ENCODE data around the gene FUNDC1. TPM values are rescaled to one million over a fixed set of nuclear protein-coding genes. Genes with fewer than 3 reads are reported as not detected.

FUNDC1 gene
- total RNA-seq, 1 experiment from 2014 or later: 17.0 TPM

DNA sequence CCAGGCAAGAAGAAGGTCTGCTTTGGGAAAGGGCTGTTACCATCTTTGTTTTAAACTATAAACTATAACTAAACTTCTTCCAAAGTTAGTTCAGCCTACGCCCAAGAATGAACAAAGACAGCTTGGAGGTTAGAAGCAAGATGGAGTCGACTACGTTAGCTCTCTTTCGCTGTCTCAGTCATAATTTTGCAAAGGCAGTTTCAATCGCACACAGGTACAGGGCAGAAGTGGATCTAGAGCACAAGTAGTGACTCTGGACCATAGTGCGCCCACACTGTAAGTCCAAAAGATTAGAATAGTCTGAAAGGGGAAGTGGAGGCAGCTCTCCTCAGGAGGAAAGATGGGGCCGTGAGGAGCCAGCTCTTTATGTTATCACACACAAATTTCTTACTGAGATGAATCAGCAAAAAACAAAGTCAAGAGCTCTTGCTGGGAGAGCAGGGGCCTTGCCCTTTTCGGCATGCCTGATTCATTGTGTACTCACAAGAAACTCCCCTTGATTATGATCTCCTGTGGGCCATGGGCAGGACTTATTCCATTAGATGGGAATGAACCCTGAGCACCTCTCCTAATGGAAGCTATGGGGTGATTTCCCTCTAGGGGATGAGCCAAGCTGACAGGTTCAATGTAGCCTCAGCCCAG is 58.6 kb downstream of the FUNDC1 start:
- DNase-seq (ENCODE audit: low read depth, low spot score): no peak
- CTCF ChIA-PET: interaction anchor here (0.7 kb wide), 1 partner anchor 59 kb away, joined by 3 read pairs; the partner anchor contains the start of gene FUNDC1

More for the DNA sequence above, 58.6 kb downstream of the FUNDC1 start:
- Histone ChIP-seq H3K4me1 (ENCODE audit: control insufficient read depth in 1 of 2, insufficient read depth in 2 of 2, low read length in 2 of 2) (no peaks in the 10 kb centered on the region), H4K20me1 (ENCODE audit: insufficient read depth) (no peaks in the 10 kb centered on the region), H3K36me3 (ENCODE audit: control insufficient read depth in 1 of 2, insufficient read depth in 2 of 2, low read length in 2 of 2) (no peaks in the 10 kb centered on the region), H3K9ac (ENCODE audit: low read length) (no peak overlapping the region), H3K79me2 (ENCODE audit: insufficient read depth, low read length) (no peaks in the 10 kb centered on the region), H3K27me3 (ENCODE audit: insufficient read depth, low read length) (no peaks in the 10 kb centered on the region), H3K4me3 (replicated peaks in 1 of 2; ENCODE audit: low read depth in 1 of 2, low read length in 2 of 2) (no peak overlapping the region), H2AFZ (ENCODE audit: low read depth, low read length, poor library complexity, severe bottlenecking) (no peak overlapping the region), H3K9me3 (ENCODE audit: control insufficient read depth in 1 of 2, insufficient read depth in 1 of 2, low read depth in 1 of 2, low read length in 2 of 2) (no peaks in the 10 kb centered on the region), H3K27ac (ENCODE audit: low read depth, low read length) (no peak overlapping the region), H3K4me2 (ENCODE audit: low read length) (no peak overlapping the region), H3K9me2 (ENCODE audit: insufficient read depth) (no peaks in the 10 kb centered on the region)
- intact Hi-C loops (cut with micrococcal nuclease): no loop called here
- ATAC-seq: no peak
- no peak for TF ChIP-seq CEBPB (IDR thresholded peaks at IDR 0.05; ENCODE audit: low read depth)
- TF ChIP-seq TCF7L2 (IDR thresholded peaks at IDR 0.05; ENCODE audit: borderline replicate concordance, extremely low read depth, insufficient read depth, insufficient read length): no peak
- TF ChIP-seq, protein P1, sequence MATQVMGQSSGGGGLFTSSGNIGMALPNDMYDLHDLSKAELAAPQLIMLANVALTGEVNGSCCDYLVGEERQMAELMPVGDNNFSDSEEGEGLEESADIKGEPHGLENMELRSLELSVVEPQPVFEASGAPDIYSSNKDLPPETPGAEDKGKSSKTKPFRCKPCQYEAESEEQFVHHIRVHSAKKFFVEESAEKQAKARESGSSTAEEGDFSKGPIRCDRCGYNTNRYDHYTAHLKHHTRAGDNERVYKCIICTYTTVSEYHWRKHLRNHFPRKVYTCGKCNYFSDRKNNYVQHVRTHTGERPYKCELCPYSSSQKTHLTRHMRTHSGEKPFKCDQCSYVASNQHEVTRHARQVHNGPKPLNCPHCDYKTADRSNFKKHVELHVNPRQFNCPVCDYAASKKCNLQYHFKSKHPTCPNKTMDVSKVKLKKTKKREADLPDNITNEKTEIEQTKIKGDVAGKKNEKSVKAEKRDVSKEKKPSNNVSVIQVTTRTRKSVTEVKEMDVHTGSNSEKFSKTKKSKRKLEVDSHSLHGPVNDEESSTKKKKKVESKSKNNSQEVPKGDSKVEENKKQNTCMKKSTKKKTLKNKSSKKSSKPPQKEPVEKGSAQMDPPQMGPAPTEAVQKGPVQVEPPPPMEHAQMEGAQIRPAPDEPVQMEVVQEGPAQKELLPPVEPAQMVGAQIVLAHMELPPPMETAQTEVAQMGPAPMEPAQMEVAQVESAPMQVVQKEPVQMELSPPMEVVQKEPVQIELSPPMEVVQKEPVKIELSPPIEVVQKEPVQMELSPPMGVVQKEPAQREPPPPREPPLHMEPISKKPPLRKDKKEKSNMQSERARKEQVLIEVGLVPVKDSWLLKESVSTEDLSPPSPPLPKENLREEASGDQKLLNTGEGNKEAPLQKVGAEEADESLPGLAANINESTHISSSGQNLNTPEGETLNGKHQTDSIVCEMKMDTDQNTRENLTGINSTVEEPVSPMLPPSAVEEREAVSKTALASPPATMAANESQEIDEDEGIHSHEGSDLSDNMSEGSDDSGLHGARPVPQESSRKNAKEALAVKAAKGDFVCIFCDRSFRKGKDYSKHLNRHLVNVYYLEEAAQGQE (IDR thresholded peaks at IDR 0.05; ENCODE audit: low read depth): no peak
- no peak for TF ChIP-seq FOSL1 (IDR thresholded peaks at IDR 0.05; ENCODE audit: low read depth)
- TF ChIP-seq EZH2 (IDR thresholded peaks at IDR 0.05): no peak
- TF ChIP-seq, protein P2, sequence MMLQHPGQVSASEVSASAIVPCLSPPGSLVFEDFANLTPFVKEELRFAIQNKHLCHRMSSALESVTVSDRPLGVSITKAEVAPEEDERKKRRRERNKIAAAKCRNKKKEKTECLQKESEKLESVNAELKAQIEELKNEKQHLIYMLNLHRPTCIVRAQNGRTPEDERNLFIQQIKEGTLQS (IDR thresholded peaks at IDR 0.05): no peak
- no peak for TF ChIP-seq ZFX (IDR thresholded peaks at IDR 0.05)
- no peak for TF ChIP-seq JUND (IDR thresholded peaks at IDR 0.05)
- no peak for TF ChIP-seq POLR2AphosphoS5 (IDR thresholded peaks at IDR 0.05; ENCODE audit: low read depth, low read length)
- TF ChIP-seq ELF1 (IDR thresholded peaks at IDR 0.05; ENCODE audit: borderline replicate concordance, low read depth): no peak
- no peak for TF ChIP-seq EGR1 (IDR thresholded peaks at IDR 0.05; ENCODE audit: low read depth)
- TF ChIP-seq ZNF274 (IDR thresholded peaks at IDR 0.05; ENCODE audit: low read depth, low read length): no peak
- no peak for TF ChIP-seq SIN3A (IDR thresholded peaks at IDR 0.05; ENCODE audit: low read depth)
- no TSS peak for BruUV-seq (replicated peaks)
- POLR2A ChIA-PET: no interaction called here
- RAD21 ChIA-PET (ENCODE audit: low non-redundant PET in 1 of 2, low total read pairs in 2 of 2, uncharacterized antibody in 2 of 2, unreplicated experiment in 2 of 2): no interaction called here
